HepG2 (cell line): Measurements from ENCODE around the gene SELENOV. TPM values are rescaled to one million over a fixed set of nuclear protein-coding genes. Genes with fewer than 3 reads are reported as not detected.

ENCODE experiments used
- CENPT ChIP-seq: sonication (generic); formaldehyde crosslinking; IDR thresholded peaks from 2 replicates; pipeline ENCODE4 v1.8.0; 2022; ENCODE audit warnings: low read depth, mild to moderate bottlenecking, moderate library complexity, missing genetic modification reagents
- GATA4 ChIP-seq: sonication (generic); IDR thresholded peaks from 2 replicates; pipeline ENCODE4 v1.6.1; 2016; ENCODE audit warnings: antibody characterized with exemption, low read depth, borderline replicate concordance
- HDAC2 ChIP-seq: sonication (generic); formaldehyde crosslinking; IDR thresholded peaks from 2 replicates; pipeline ENCODE4 v1.4.0; 2020; ENCODE audit warnings: missing genetic modification reagents
- HHEX ChIP-seq: IDR thresholded peaks from 2 replicates; pipeline ENCODE4 v1.6.1; 2016; ENCODE audit warnings: control low read depth
- NFYC ChIP-seq: IDR thresholded peaks from 2 replicates; pipeline ENCODE4 v1.6.1; 2016; ENCODE audit warnings: missing genetic modification reagents, missing compliant biosample characterization
- NR2F6 ChIP-seq, 2 experiments: IDR thresholded peaks; 2 replicates each; pipeline ENCODE4 v1.6.1; 2016; ENCODE audit warnings: antibody characterized with exemption in 1 of 2, mild to moderate bottlenecking in 1 of 2
- PITX1 ChIP-seq: sonication (generic); formaldehyde crosslinking; IDR thresholded peaks from 2 replicates; pipeline ENCODE4 v1.5.1; 2020; ENCODE audit warnings: mild to moderate bottlenecking, missing genetic modification reagents
- RELA ChIP-seq: sonication (generic); formaldehyde crosslinking; IDR thresholded peaks from 2 replicates; pipeline ENCODE4 v1.4.0; 2020; ENCODE audit warnings: missing genetic modification reagents
- TAF15 ChIP-seq: fragments of 200-400 bp; formaldehyde crosslinking; IDR thresholded peaks from one replicate; pipeline ENCODE4 v1.6.1; 2018; ENCODE audit warnings: mild to moderate bottlenecking, low read depth, low read length; ENCODE audit not compliant: poor library complexity, severe bottlenecking
- TCF7L2 ChIP-seq: IDR thresholded peaks from 2 replicates; pipeline ENCODE4 v1.6.1; 2011; ENCODE audit warnings: mild to moderate bottlenecking, low read depth, low read length, moderate library complexity
- ZBTB7B ChIP-seq: sonication (generic); formaldehyde crosslinking; IDR thresholded peaks from 2 replicates; pipeline ENCODE4 v1.4.0; 2020; ENCODE audit warnings: missing genetic modification reagents
- ZNF367 ChIP-seq: sonication (generic); formaldehyde crosslinking; IDR thresholded peaks from 2 replicates; pipeline ENCODE4 v1.4.0; 2020; ENCODE audit warnings: missing genetic modification reagents, borderline replicate concordance
- ZNF549 ChIP-seq: sonication (generic); formaldehyde crosslinking; IDR thresholded peaks from 2 replicates; pipeline ENCODE4 v1.5.0; 2020; ENCODE audit warnings: missing genetic modification reagents
- ZNF562 ChIP-seq: sonication (generic); formaldehyde crosslinking; IDR thresholded peaks from 2 replicates; pipeline ENCODE4 v1.8.0; 2022; ENCODE audit warnings: missing genetic modification reagents, borderline replicate concordance
- ZNF572 ChIP-seq: sonication (generic); formaldehyde crosslinking; IDR thresholded peaks from 2 replicates; pipeline ENCODE4 v1.5.1; 2020; ENCODE audit warnings: mild to moderate bottlenecking, missing genetic modification reagents
- ZNF616 ChIP-seq: sonication (generic); formaldehyde crosslinking; IDR thresholded peaks from 2 replicates; pipeline ENCODE4 v1.5.0; 2020; ENCODE audit warnings: low read depth, mild to moderate bottlenecking, missing genetic modification reagents
- ZNF713 ChIP-seq: sonication (generic); formaldehyde crosslinking; IDR thresholded peaks from 2 replicates; pipeline ENCODE4 v1.4.0; 2020; ENCODE audit warnings: mild to moderate bottlenecking, missing genetic modification reagents
- polyA plus RNA-seq, 8 experiments: library from polyadenylated mRNA; depleted of rRNA in 3 of 8; stranded (reverse) in 7 of 8; unstranded in 1 of 8; fragments of >200 nt; fragmentation: Illumina TruSeq in 4 of 8; extraction: Trizol in 4 of 8; gene quantifications; 2 replicates each; pipeline versions ENCODE4 v1.2.1 to v1.2.3, GENCODE V29; 2011 to 2016; ENCODE audit warnings: low read depth in 4 of 8, missing spikeins in 1 of 8, mixed read lengths in 1 of 8; ENCODE audit not compliant: insufficient read depth in 1 of 8
- total RNA-seq, 5 experiments: library from RNA; depleted of rRNA; stranded (reverse); fragments of >200 nt; fragmentation: Illumina TruSeq; extraction: Trizol; gene quantifications; 2 replicates each; pipeline ENCODE4 v1.2.3, GENCODE V29; 2016; ENCODE audit warnings: low read depth in 1 of 5
- TF ChIP-seq, protein P1 (sequence below): sonication (generic); formaldehyde crosslinking; IDR thresholded peaks from 2 replicates; pipeline ENCODE4 v1.9.0; 2022; ENCODE audit warnings: missing genetic modification reagents, mild to moderate bottlenecking, borderline replicate concordance
- TF ChIP-seq, protein P2 (sequence below): IDR thresholded peaks from 2 replicates; pipeline ENCODE4 v1.6.1; 2016; ENCODE audit warnings: mild to moderate bottlenecking
- TF ChIP-seq, protein P3 (sequence below): sonication (generic); formaldehyde crosslinking; IDR thresholded peaks from 2 replicates; pipeline ENCODE4 v1.4.0; 2020; ENCODE audit warnings: missing genetic modification reagents, borderline replicate concordance
- TF ChIP-seq, protein P4 (sequence below): sonication (generic); formaldehyde crosslinking; IDR thresholded peaks from 2 replicates; pipeline ENCODE4 v1.4.0; 2020; ENCODE audit warnings: mild to moderate bottlenecking, missing genetic modification reagents

SELENOV gene
- total and polyA plus RNA-seq, 2 of the 13 experiments (the other 11 are each of a cell fraction or from before 2014, with no cell fraction given) = not detected

DNA sequence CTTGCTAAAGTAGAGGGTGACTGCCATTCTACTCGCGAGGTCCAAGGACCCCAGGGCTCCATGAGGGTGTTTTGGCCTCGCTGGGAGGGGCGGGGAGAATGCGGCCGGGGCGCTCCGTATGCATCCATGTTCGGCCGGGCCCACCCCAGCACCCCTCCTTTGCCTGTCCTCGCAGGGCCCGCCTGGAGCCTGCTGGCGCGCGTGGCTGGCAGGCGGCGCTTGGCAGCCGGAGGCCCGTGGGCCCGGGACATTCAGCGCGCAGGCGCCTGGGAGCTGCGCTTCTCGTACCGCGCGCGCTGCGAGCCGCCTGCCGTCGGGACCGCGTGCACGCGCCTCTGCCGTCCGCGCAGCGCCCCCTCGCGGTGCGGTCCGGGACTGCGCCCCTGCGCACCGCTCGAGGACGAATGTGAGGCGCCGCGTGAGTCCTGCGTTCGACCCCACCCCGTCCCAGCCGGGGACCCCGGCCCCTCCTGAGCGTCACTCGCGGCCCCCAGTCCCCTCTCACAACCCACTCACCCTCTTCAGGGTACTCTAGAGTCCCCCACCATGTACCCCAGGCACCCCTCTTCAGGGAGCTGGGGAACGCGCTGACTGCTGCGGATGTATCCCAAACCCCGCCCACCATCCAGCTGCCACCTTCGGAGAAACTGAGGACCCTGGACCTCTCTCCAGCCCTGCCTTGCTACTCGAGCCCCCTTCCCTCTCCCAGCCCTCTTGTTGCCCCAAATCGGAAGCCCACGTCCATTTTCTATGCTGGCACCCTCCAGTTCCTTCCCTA lies 12.1 kb upstream of the SELENOV start (continued):
- TF ChIP-seq, protein P1, sequence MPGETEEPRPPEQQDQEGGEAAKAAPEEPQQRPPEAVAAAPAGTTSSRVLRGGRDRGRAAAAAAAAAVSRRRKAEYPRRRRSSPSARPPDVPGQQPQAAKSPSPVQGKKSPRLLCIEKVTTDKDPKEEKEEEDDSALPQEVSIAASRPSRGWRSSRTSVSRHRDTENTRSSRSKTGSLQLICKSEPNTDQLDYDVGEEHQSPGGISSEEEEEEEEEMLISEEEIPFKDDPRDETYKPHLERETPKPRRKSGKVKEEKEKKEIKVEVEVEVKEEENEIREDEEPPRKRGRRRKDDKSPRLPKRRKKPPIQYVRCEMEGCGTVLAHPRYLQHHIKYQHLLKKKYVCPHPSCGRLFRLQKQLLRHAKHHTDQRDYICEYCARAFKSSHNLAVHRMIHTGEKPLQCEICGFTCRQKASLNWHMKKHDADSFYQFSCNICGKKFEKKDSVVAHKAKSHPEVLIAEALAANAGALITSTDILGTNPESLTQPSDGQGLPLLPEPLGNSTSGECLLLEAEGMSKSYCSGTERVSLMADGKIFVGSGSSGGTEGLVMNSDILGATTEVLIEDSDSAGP (CRISPR knock-in tag) = no peak; the same call in 1 of the 2 replicates
- TF ChIP-seq ZNF616 (CRISPR knock-in tag) (peak; percentile 99), RELA (no peak), ZNF572 (CRISPR knock-in tag) (no peak), NR2F6 (IDR thresholded peaks at IDR 0.05) (no peak), NR2F6 (CRISPR knock-in tag; IDR thresholded peaks at IDR 0.05) (peak; percentile 10; the same call in 1 of the 2 replicates), ZBTB7B (CRISPR knock-in tag) (peak; percentile 86), TAF15 (no peak), PITX1 (CRISPR knock-in tag) (peak; percentile 25; the same call in 1 of the 2 replicates), ZNF549 (no peak), NFYC (CRISPR knock-in tag) (peak; percentile 53), TCF7L2 (no peak), HDAC2 (CRISPR knock-in tag) (peak; percentile 43; the same call in 1 of the 2 replicates), ZNF713 (CRISPR knock-in tag) (no peak), CENPT (CRISPR knock-in tag) (peak; percentile 100), ZNF367 (CRISPR knock-in tag) (peak; percentile 97; the same call in 1 of the 2 replicates), GATA4 (no peak), HHEX (CRISPR knock-in tag) (no peak), ZNF562 (CRISPR knock-in tag) (peak; percentile 98)
- TF ChIP-seq, protein P2, sequence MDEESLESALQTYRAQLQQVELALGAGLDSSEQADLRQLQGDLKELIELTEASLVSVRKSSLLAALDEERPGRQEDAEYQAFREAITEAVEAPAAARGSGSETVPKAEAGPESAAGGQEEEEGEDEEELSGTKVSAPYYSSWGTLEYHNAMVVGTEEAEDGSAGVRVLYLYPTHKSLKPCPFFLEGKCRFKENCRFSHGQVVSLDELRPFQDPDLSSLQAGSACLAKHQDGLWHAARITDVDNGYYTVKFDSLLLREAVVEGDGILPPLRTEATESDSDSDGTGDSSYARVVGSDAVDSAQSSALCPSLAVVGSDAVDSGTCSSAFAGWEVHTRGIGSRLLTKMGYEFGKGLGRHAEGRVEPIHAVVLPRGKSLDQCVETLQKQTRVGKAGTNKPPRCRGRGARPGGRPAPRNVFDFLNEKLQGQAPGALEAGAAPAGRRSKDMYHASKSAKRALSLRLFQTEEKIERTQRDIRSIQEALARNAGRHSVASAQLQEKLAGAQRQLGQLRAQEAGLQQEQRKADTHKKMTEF (CRISPR knock-in tag) = peak; percentile 87
- TF ChIP-seq, protein P3, sequence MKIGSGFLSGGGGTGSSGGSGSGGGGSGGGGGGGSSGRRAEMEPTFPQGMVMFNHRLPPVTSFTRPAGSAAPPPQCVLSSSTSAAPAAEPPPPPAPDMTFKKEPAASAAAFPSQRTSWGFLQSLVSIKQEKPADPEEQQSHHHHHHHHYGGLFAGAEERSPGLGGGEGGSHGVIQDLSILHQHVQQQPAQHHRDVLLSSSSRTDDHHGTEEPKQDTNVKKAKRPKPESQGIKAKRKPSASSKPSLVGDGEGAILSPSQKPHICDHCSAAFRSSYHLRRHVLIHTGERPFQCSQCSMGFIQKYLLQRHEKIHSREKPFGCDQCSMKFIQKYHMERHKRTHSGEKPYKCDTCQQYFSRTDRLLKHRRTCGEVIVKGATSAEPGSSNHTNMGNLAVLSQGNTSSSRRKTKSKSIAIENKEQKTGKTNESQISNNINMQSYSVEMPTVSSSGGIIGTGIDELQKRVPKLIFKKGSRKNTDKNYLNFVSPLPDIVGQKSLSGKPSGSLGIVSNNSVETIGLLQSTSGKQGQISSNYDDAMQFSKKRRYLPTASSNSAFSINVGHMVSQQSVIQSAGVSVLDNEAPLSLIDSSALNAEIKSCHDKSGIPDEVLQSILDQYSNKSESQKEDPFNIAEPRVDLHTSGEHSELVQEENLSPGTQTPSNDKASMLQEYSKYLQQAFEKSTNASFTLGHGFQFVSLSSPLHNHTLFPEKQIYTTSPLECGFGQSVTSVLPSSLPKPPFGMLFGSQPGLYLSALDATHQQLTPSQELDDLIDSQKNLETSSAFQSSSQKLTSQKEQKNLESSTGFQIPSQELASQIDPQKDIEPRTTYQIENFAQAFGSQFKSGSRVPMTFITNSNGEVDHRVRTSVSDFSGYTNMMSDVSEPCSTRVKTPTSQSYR (CRISPR knock-in tag) = peak; percentile 67
- TF ChIP-seq, protein P4, sequence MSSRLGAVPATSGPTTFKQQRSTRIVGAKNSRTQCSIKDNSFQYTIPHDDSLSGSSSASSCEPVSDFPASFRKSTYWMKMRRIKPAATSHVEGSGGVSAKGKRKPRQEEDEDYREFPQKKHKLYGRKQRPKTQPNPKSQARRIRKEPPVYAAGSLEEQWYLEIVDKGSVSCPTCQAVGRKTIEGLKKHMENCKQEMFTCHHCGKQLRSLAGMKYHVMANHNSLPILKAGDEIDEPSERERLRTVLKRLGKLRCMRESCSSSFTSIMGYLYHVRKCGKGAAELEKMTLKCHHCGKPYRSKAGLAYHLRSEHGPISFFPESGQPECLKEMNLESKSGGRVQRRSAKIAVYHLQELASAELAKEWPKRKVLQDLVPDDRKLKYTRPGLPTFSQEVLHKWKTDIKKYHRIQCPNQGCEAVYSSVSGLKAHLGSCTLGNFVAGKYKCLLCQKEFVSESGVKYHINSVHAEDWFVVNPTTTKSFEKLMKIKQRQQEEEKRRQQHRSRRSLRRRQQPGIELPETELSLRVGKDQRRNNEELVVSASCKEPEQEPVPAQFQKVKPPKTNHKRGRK (CRISPR knock-in tag) = no peak
